CD4-positive, CD25-positive, alpha-beta regulatory T cell (primary cell): ENCODE measurements around the gene OAS1. TPM values are rescaled to one million over a fixed set of nuclear protein-coding genes. Genes with fewer than 3 reads are reported as not detected.

Experiments used
- polyA plus RNA-seq, 4 donors: library from polyadenylated mRNA; unstranded; fragments of 300-500 nt; fragmentation: Illumina TruSeq; gene quantifications; one replicate each; pipeline ENCODE4 v1.2.3, GENCODE V29; 2021
- total RNA-seq: library from RNA; stranded (reverse); gene quantifications from one replicate; pipeline ENCODE4 v1.2.3, GENCODE V29; 2022

OAS1 gene
- total and polyA plus RNA-seq, 5 donors from 2014 or later = 44.2 to 115 (median 111) TPM

Other genes with a start within 250 kb of the OAS1 start
- not detected for gene RPH3A, start 115.2 kb upstream of the OAS1 start, total RNA-seq
- gene RPH3A, start 115.2 kb upstream of the OAS1 start, polyA plus RNA-seq = not detected
- gene OAS3, start 31.5 kb downstream of the OAS1 start, total RNA-seq = 36.5 TPM
- 10 to 100 TPM; 12.2 to 17.7 (median 14.5) TPM for gene OAS3, start 31.5 kb downstream of the OAS1 start, polyA plus RNA-seq
- gene OAS2, start 71.6 kb downstream of the OAS1 start, total RNA-seq = 82.2 TPM
- 10 to 100 TPM; 58.2 to 82.2 (median 73.4) TPM for gene OAS2, start 71.6 kb downstream of the OAS1 start, polyA plus RNA-seq
- gene DTX1, start 149.8 kb downstream of the OAS1 start, total RNA-seq = 7.8 TPM
- 1 to 10 TPM in 1 of 4 donors, under 1 TPM in 3; 0.64 to 1.1 (median 0.84) TPM for gene DTX1, start 149.8 kb downstream of the OAS1 start, polyA plus RNA-seq
- not detected for gene RASAL1, start 228.8 kb downstream of the OAS1 start, total RNA-seq
- gene RASAL1, start 228.8 kb downstream of the OAS1 start, polyA plus RNA-seq = under 1 TPM in 3 of 4 donors, not detected in 1; 0.42 to 0.79 (median 0.73) TPM
- 0.42 TPM for gene CFAP73, start 242.8 kb downstream of the OAS1 start, total RNA-seq
- not detected for gene CFAP73, start 242.8 kb downstream of the OAS1 start, polyA plus RNA-seq